Nephron progenitor cell (in vitro differentiated cells): Measurements from ENCODE around the gene HNRNPH2.

Experiments
- DNase-seq: peaks from one replicate; pipeline ENCODE4 v3.0.0; 2021
- H3K27ac Mint-ChIP-seq: 2 replicates; pipeline ENCODE4 v1.8.0; 2021; ENCODE audit warnings: mild to moderate bottlenecking, moderate library complexity, mixed read lengths
- H3K27me3 Mint-ChIP-seq: 2 replicates; pipeline ENCODE4 v1.8.0; 2021; ENCODE audit warnings: mild to moderate bottlenecking, low read depth, mixed read lengths; ENCODE audit not compliant: poor library complexity
- H3K36me3 Mint-ChIP-seq: 2 replicates; pipeline ENCODE4 v1.8.0; 2021; ENCODE audit warnings: low read depth, mixed read lengths
- H3K4me1 Mint-ChIP-seq: 2 replicates; pipeline ENCODE4 v1.8.0; 2021; ENCODE audit warnings: mixed read lengths
- H3K4me3 Mint-ChIP-seq: 2 replicates; pipeline ENCODE4 v1.8.0; 2021; ENCODE audit warnings: mild to moderate bottlenecking, moderate library complexity, mixed read lengths
- H3K9me3 Mint-ChIP-seq: 2 replicates; pipeline ENCODE4 v1.8.0; 2021; ENCODE audit warnings: mild to moderate bottlenecking, moderate library complexity, mixed read lengths
- CTCF ChIP-seq: fragments of 200-600 bp; sonication (generic); IDR thresholded peaks from 2 replicates; pipeline ENCODE4 v1.5.0; 2021; ENCODE audit warnings: antibody characterized with exemption

The HNRNPH2 gene

GRCh38 chrX:101450961-101451360 is 42.9 kb downstream of the HNRNPH2 start:
- peaks cover 56% of the 10 kb centered on the region for H3K9me3 Mint-ChIP-seq
- H3K4me1 Mint-ChIP-seq: no peaks in the 10 kb centered on the region
- TF ChIP-seq CTCF: no peak
- H3K27ac Mint-ChIP-seq: no peak overlapping the region
- no peak overlapping the region for H3K4me3 Mint-ChIP-seq
- H3K36me3 Mint-ChIP-seq: peaks cover 76% of the 10 kb centered on the region
- no peaks in the 10 kb centered on the region for H3K27me3 Mint-ChIP-seq
- DNase-seq: no peak

GRCh38 chrX:101452056-101452455 is 44.0 kb downstream of the HNRNPH2 start:
- no peak for DNase-seq
- no peak overlapping the region for H3K4me3 Mint-ChIP-seq
- H3K27ac Mint-ChIP-seq: no peak overlapping the region
- peaks cover 74% of the 10 kb centered on the region for H3K36me3 Mint-ChIP-seq
- H3K9me3 Mint-ChIP-seq: peaks cover 55% of the 10 kb centered on the region
- no peaks in the 10 kb centered on the region for H3K4me1 Mint-ChIP-seq
- no peak for TF ChIP-seq CTCF
- no peaks in the 10 kb centered on the region for H3K27me3 Mint-ChIP-seq

- H3K27ac Mint-ChIP-seq: no peak overlapping the region
- no peaks in the 10 kb centered on the region for H3K4me1 Mint-ChIP-seq
- no peak overlapping the region for H3K4me3 Mint-ChIP-seq
- no peak for DNase-seq
- no peaks in the 10 kb centered on the region for H3K27me3 Mint-ChIP-seq
- peaks cover 25% of the 10 kb centered on the region for H3K9me3 Mint-ChIP-seq
- peaks cover 27% of the 10 kb centered on the region for H3K36me3 Mint-ChIP-seq
- TF ChIP-seq CTCF: no peak
Observed at GRCh38 chrX:101460669-101461068, 52.6 kb downstream of the HNRNPH2 start.

- Mint-ChIP-seq H3K36me3 (peaks cover 36% of the 10 kb centered on the region), H3K9me3 (peaks cover 31% of the 10 kb centered on the region), H3K27me3 (no peaks in the 10 kb centered on the region), H3K4me3 (no peak overlapping the region), H3K27ac (no peak overlapping the region), H3K4me1 (no peaks in the 10 kb centered on the region)
- no peak for TF ChIP-seq CTCF
- no peak for DNase-seq
Observed at GRCh38 chrX:101462892-101463291, 54.9 kb downstream of the HNRNPH2 start.
